Measurements from ENCODE around the gene FAAH2. TPM values are rescaled to one million over a fixed set of nuclear protein-coding genes. Genes with fewer than 3 reads are reported as not detected.

FAAH2 gene
- 0.10 to 0.18 TPM (median 0.13 TPM) in 5 replicates for total RNA-seq (2022; extraction: Qiagen RNA extraction)

GRCh38 chrX:57286507-57287251 is at the start of gene FAAH2:
TSS of gene FAAH2 (plus strand) at chrX:57286706. CDS start at chrX:57286826, 120 bp downstream.

Other genes with a start within 250 kb of the FAAH2 start
- gene SPIN2B, start 165.2 kb upstream of the FAAH2 start, total RNA-seq (2022; extraction: Qiagen RNA extraction), result 8.4 to 11.2 TPM (median 9.7 TPM) in 5 replicates
- gene SPIN2A, start 149.3 kb upstream of the FAAH2 start, total RNA-seq (2022; extraction: Qiagen RNA extraction), result 0.12 to 0.21 TPM (median 0.13 TPM) in 5 replicates

All from A549 treated with CORT108297 at 1 μM for 4 hours (cell line).